Measurements from ENCODE around the gene LAMTOR2.

The LAMTOR2 gene

GRCh38 chr1:156099282-156099681 is 44.7 kb downstream of the LAMTOR2 start:
- no peak for DNase-seq (ENCODE audit: low read depth)

DNA sequence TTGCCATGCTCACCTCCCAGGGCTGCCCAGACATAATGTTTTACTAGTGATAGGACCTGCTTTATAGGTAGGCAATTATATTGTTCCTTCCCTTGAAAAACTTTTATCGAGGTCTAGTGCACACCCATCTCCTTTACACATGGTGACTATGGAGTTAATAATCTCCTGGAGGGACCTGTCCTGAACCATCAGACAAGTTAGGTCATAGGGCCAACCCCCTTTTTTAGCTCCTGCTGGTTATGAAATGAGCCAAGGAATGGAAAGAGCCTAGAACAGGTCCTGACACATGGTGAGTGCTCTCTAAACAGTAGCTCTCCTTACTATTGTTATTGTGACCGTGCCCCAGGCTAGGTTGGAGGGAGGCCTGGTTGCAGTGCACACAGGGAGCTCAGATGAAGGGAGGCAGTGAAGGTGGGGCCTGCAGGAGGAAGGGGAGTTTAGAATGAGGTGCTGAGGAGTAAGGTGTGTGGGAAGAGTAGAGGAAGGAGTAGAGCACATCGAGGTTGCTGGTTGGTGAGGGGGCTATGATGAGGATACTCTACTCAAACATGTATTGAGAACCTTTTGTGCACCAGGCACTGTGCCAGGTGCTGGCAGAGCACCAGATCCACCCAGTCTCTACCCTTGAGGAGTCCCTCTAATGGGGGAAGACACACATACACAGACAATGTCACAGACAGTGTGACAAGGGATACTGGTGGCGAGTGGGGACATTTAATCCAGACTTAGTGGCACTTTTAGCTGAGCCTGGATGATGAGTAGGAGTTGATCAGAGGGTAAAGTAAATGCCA is 45.8 kb downstream of the LAMTOR2 start:
- DNase-seq (ENCODE audit: low read depth) = no peak

GRCh38 chr1:156101880-156102279 is 47.3 kb downstream of the LAMTOR2 start:
- DNase-seq (ENCODE audit: low read depth) = no peak

GRCh38 chr1:156102633-156103511 is 48.3 kb downstream of the LAMTOR2 start:
- DNase-seq (ENCODE audit: low read depth) = no peak

GRCh38 chr1:156103521-156103947 is 49.0 kb downstream of the LAMTOR2 start:
- DNase-seq (ENCODE audit: low read depth) = no peak

- DNase-seq (ENCODE audit: low read depth) = no peak
These were observed 49.7 kb downstream of the LAMTOR2 start for GRCh38 chr1:156104065-156104810.

DNA sequence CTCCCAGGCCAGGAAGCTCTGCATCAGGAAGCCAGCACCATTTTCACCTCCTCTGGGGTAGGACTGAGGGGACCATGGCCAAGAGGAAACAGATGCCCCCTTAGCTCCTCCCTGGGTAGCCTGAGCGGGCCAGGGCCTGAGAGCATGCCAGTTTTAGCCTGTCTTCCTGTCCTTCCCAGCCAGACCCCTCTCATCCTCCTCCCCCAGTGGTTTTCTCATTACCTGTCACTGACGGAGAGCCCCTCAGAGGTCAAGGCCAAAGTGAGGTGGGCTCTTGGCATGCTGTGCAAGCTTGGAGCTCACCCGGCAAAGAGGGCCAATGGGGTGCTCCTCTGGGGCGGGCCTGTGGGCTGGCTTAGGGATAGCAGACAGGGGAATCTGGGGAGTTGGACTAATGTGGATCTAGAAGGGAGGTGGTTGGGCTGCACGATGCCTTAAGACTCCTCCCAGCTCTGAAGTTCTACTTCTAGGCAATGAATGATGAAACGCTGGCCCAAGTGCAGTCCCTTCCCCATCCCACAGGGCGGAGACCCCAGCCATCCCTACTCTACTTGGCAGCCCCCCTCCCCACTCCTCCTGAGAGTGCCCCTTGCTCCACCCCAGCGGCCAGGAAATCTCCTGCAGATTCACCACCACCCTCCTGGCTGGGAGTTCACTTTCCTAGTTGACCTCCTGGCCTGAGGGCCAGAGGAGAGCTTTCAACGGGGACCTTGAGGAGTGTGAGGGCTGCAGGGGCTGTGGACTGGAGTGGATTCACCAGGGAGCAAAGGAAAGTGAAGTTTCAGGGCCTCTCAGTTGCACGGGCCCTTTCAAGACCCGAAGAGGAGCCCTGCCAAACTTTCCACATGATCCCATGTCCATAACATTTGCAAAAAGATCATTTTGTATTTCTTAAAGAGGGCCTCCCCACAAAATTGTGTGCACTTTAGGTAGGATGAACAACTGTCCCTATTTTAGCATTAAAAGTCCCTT is 50.6 kb downstream of the LAMTOR2 start:
- no peak for DNase-seq (ENCODE audit: low read depth)

DNA sequence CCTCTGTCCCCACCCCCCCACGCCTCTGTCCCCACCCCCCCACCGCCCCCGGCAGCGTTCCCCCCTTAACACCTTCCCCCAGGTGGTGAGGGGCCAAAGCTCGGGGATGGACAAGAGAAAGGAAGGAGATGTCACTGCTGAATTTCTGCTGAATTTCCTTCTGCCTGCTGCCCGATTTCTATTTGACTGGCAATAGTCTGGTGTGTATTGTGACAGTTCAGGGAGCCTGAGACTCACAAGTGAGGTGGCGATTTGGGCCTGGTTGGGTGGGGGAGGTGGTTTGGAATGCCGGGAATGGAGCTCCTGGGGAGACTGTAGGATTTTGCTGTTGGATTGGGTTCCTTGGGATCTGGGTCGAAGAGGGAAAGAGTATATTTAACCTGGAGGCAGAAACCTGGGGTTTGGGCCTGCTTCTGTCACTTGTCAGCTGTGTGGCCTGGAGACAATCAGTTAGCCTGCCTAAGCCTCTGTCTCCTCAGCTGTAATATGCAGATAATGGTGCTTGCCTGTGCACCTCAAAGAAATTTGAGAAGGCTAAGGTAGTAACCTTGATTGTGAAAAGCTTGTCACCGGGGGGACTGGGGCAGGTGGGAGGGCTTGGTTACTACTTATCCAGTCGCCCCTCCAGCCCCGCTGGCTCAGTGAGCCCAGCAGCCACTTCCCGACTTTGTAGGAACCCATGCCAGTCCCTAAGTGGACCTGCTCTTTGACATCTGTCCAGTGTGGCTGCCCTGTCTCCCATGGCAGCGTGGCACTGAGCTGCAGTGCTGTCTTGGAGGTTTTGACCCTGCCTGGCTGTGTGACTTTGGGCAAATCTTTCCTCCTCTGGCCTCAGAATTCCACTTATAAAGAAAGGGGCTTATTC is 52.3 kb downstream of the LAMTOR2 start:
- no peak for DNase-seq (ENCODE audit: low read depth)

GRCh38 chr1:156108057-156108456 is 53.5 kb downstream of the LAMTOR2 start:
- DNase-seq (ENCODE audit: low read depth) = no peak

All from HS-5 (cell line).